Suprapubic skin (tissue), 2 donors: ENCODE results near the gene MRPS34.

Experiments
- EP300 ChIP-seq: sonication (generic); formaldehyde crosslinking; IDR thresholded peaks from one replicate; pipeline ENCODE4 v1.6.1; 2017; ENCODE audit warnings: antibody characterized with exemption
- POLR2A ChIP-seq, 2 donors: fragments of 450-650 bp; IDR thresholded peaks; one replicate each; pipeline ENCODE4 v1.6.1; 2017; ENCODE audit warnings: antibody characterized with exemption in 2 of 2, mild to moderate bottlenecking in 2 of 2, moderate library complexity in 2 of 2

DNA sequence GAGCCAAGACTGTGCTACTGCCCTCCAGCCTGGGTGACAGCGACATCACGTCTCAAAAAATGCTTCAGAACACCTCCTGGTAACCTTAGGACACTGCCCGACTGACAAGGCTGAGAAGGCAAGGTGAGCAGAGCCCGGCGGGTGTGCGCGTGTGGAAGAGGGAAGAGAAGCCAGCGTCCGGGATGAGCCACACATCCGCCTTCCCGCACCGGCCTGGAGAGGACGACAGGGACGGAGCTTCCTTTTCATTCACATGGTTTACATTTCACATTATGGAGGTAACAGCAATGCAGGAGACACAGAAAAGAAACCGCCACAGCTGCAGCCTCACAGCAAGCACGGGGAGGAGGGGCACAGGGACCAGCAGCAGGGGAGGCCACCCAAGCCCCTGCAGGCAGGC, 37.2 kb upstream of the MRPS34 start:
- no peak for TF ChIP-seq EP300
- no peak for TF ChIP-seq POLR2A (IDR thresholded peaks at IDR 0.05)
